GF-D8 (cell line): ENCODE results near the gene ARSK.

ENCODE experiments used
- DNase-seq: peaks from one replicate; lab custom pipeline; 2025; lab: John Stamatoyannopoulos, UW

The ARSK gene

DNA sequence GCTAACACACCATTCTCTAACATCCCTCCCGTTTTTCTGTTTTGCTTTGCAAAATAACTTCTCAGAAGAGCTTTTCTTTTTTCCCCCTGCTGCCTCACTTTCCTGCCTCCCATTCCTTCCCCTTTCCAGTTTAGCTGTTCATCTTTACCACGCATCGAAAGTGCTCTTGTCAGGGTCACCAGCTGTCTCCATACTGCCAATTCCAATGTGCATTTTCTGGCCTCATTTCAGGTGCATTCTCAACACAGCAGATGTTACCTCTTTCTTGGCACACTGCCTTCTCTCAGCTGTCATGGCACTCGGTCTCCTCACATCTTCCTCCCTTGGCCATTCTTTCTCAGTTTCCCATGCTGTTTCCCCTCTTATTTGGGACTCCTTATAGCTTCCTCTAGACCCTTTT is 9.5 kb downstream of the ARSK start:
- DNase-seq: no peak

DNA sequence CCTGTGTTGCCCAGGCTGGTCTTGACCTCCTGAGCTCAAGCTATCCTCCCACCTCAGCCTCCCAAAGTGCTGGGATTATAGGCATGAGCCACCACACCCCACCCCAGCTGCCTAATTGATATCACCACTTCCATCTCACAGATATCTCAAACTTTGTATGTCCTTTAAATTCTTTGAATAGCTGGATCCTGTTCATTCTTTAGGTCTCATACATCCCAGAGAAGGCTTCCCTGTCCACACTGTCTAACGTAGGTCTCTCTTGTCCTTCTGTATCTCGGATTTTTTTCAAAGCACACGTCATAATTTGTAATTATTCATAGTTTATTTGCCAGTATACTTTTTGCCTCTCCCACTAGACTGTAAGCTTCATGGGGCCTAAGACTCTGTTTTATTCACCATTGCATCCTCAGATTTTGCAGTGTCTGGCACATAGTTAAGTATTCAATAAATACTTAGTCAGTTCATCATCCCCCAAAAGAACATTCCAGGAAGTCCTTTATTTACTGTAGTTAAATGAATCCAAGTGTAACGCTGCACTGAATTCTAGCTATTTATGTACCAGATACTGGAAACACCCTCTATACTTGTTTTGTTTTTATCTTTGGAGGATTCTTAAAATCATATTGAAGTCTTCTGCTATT is 10.5 kb downstream of the ARSK start:
- no peak for DNase-seq

DNA sequence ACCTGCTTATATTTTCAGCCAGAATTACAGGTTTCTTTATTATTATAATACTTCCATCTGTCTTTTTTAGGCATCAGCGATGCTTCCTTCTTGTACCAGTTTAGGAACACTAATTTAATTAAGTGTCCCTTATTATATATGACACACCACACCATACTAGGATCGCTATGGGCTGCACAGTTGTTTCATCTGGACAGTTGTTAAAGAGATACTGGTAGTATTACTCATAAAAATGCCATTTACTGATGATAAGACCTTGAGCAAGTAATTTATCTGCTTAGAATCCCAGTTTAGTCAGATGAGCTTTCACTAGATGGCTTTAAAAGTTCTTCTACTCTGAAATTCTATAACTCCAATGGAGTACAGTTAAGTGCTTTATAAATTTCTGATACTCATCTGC is 17.1 kb downstream of the ARSK start:
- no peak for DNase-seq

DNA sequence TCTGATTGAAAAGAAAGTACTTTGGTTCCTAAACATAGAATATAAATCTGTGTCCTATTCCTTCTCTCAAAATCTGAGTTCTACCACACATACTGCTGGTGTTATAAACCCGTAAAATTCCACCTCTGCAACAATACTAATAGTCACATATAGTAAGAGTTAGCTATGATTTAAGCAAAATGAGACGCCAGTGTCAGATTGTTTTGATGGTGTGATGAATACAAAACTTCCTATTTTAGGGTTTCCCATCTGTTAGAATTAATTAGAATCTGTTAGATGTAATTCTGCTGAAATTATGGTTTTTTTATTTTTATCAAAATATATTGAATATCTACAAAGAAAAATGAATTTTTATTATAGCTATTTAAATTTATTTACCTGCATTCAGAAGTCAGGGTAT is 26.7 kb downstream of the ARSK start:
- DNase-seq: no peak

DNA sequence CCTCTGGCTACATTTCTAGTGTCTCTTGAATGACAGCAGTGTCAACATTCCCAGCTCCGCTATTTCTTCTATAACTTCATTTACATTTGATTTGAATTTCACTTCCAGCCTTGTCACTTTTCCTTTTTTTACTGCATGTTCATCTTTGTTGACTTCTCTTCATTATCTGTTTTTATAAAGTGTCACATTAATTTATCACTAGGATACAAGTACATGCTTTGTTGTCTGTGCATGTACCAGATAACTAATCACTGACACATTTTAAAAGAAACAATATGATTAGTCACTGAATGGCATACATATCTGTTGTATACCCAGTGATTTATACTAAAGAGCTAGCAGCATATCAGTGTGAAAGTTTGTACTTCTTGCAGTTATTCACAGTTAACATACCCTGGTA is 29.1 kb downstream of the ARSK start:
- no peak for DNase-seq

DNA sequence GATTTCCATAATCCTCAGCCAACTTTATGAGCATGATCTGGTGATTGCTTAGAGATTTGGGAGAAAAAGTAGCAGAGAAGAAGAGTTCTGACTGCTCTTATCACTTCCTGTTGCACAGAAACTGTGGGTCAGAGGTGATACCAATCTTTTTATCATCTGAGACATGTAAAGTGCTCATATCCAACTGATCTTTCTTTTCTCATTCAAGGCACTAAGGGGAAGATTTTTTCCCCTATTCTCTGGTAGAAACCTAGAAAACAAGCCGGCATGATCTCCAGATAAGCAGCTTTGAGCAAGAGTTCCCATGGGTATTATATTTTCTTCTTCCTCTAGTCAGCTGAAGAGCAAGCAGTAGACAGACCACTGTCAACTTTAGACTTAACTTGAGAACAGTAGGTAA is 36.0 kb downstream of the ARSK start:
- peak; percentile 7 for DNase-seq

DNA sequence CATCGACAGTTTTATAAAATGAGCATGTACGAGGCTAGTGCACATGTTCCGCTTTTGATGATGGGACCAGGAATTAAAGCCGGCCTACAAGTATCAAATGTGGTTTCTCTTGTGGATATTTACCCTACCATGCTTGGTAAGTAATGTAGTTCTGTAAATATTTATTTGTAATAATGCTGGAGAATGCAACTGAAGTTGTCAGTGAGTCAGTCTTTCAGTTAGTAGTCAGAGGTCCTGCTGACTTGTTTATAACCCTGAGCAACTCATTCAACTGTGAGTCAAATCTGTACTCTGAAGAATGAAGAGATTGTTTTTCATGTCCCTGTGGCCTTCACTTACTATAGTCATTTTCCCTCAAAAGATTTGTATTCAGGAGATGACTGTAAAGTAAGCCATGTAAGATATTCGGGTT is 36.6 kb downstream of the ARSK start:
- DNase-seq: no peak

DNA sequence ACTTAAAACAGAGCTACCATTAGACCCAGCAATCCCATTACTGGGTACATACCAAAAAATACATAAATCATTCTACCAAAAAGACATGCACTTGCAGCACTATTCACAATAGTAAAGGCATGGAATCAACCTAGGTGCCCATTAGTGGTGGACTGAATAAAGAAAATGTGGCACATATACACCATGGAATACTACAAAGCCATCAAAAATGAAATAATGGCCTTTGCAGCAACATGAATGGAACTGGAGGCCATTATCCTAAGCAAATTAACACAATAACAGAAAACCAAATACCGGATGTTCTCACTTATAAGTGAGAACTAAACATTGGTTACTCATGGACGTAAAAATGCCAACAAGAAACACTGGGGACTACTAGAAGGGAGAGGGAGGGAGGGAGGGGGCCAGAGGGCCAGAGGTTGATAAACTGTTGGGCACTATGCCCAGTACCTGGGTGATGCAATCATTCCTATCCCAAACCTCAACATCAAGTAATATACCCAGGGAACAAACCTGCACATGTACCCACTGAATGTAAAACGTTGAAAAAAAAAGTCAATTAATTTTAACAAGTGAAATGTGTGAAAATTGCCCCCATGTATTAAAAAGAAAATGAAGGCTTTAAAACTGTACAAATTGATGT is 40.5 kb downstream of the ARSK start:
- DNase-seq: no peak

DNA sequence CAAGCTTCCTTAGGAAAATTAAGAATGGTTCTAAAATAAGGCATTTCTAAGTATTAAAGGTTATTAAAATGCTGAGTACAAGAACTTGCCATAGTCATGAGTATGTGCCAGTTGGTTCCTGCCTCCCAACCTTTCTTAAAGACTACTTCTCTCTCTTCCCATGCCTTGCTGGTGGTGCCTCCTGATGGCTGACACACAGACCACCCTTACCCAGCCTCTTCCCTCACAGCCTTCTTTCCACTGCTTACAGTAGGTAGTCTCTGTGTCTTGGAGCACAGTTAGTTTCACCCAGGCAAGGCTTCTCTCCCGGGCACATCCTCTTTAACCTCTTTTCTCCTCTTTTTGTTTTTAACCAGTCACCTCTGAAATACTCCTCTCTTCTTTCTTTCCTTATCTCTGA is 44.4 kb downstream of the ARSK start:
- no peak for DNase-seq

DNA sequence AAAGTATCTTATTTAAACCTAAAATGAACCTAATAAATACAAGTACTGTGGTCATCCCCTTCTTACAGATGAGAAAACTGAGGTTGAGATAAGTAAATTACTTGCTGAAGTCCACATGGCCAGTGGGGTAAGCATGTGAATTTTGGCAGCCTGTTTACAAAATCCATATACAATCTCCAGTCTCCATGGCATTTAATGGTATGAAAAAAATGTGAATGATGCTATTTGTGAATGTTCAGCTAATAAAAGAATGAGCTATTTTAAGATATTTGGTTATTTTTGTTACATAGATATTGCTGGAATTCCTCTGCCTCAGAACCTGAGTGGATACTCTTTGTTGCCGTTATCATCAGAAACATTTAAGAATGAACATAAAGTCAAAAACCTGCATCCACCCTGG is 45.7 kb downstream of the ARSK start:
- DNase-seq: no peak

DNA sequence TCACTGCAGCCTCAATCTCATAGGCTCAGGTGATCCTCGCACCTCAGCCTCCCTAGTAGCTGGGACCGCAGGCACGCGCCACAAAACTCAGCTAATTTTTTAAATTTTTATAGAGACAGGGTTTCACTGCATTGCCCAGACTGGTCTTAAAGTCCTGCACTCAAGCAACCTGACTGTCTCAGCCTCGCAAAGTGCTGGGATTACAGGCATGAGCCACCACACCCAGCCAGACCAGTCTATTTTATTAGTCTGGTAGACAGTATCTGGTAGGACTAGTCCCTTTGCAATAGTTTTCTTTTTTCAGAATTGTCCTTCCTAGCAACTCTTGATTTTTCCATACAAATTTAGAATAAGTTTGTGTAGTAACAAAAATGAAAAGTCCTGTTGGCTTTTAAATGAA is 50.9 kb downstream of the ARSK start:
- no peak for DNase-seq

DNA sequence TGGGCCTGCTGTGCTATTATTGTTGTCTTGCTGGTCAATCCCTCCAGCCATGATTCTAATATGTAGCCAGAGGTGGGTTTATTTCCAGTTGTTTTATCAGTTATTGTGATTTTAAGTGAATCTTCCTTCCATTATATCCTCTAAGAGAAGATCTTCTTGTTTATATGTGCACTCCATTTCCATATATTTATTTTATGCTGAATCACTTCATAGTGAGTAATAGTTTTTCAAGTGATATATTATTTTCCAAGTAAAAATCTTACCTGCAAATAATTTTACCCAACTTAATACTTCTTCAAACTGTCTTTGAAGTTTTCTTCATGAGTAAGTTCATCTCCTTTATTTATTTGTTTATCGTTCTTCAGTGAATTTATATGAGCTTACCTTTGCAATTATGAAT is 51.5 kb downstream of the ARSK start:
- DNase-seq: no peak

DNA sequence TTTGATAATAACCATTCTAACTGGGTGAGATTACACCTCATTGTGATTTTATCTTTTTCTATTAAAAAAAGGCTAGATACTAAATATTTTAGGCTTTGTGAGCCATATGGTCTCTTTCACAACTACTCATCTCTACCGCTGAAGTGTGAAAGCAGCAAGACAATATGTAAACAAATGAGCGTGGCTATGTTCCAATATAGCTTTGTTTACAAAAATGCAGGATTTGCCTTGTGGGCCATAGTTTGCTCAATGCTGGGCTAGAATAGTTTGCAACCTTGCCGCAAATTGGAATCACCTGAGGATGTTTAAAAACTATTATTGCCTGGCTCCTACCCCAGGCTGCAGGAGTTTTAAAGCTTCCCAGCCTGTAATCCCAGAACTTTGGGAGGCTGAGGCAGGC is 54.8 kb downstream of the ARSK start:
- no peak for DNase-seq

DNA sequence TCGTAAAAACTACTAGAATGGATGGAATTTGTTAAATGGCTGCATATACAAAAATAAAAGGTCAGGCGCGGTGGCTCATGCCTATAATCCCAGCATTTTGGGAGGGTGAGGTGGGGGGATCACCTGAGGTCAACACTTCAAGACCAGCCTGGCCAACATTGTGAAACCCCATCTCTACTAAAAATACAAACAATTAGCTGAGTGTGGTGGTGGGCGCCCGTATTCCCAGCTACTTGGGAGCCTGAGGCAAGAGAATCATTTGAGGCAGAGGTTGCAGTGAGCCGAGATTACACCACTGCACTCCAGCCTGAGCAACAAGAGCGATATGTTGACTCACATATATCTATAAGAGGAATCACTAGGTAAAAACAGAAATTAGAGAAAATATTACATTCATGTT is 55.6 kb downstream of the ARSK start:
- DNase-seq: no peak

DNA sequence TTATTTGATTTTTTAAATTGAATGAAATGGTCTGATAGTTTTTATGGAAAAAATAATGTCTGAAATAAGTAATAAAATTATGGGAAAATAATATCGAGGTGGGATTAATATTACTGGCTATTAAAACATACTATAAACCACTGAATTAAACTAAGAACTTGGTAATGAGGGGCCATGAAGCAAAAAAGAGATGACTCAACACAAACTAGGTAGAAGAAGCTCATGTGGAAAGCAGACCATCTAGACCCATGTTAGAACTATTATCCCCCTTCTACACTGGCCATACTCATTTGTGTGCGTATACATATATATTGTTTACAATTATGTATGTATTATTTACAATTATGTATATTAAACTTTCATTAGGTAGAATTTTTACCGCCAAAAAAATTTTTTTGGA is 56.5 kb downstream of the ARSK start:
- no peak for DNase-seq

DNA sequence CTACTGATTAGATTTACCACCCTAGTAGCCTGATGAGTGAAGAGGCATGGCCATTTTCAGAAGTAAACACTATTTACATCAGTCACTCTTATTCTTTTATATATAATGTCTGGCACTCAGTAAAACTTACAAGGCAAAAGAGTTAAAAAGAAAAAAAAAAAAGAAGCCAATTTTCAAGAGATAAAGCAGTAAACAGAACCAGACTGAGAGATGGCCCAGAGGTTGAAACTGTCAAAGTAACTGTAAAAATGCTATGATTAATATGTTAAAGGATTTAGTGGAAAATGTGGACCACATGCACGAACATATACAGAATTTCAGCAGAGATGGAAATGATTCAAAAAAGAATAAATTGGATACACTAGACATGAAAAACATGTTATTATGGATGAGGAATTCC is 58.6 kb downstream of the ARSK start:
- no peak for DNase-seq

DNA sequence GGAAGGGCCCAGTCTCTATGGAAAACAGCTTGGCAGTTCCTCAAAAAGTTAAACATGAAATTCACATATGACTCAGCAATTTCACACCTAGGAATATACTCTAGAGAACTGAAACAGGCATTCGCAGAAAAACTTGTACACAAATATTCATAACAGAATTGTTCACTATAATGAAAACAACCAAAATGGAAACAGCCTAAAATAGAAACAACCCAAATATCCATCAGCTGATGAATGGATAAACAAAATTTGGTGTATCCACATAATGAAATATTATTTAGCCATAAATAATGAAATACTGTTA is 60.2 kb downstream of the ARSK start:
- no peak for DNase-seq

DNA sequence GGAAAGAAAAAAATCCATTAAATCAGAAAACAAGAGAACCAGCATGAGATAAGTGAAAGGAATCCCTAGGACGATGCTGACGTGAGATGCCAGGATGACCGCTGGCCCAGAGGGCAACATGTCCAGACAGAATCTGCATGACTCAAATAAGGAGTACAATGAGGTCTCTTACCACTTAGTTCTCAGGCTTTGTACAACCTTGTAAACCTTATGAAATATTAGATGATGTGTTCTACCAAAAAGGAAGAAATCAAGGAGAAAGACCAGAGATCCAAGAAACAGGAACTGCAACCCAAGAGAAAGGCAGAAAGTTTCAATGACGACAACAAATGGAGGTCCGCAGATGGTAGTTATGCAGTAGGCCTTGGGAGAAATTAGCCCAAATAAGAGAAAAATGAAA is 62.2 kb downstream of the ARSK start:
- DNase-seq: no peak

DNA sequence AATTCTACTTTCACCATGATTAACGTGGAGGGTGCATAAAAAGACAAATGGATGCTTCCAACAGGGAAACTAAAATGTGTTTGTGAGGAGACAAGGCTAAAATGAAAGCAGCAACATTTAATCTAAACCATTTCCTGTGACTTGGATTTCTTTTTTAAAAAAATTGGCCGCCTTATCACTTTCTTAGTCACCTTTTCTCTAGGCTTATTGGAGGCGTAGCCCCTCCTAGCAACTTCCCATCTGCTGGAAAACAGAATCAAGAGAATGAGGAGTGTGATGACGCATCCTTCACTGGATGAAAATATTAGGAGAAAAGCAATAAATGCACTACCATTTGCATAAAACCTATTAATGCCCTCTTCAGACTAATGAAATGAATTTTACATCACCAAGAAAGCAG is 64.2 kb downstream of the ARSK start:
- DNase-seq: no peak

DNA sequence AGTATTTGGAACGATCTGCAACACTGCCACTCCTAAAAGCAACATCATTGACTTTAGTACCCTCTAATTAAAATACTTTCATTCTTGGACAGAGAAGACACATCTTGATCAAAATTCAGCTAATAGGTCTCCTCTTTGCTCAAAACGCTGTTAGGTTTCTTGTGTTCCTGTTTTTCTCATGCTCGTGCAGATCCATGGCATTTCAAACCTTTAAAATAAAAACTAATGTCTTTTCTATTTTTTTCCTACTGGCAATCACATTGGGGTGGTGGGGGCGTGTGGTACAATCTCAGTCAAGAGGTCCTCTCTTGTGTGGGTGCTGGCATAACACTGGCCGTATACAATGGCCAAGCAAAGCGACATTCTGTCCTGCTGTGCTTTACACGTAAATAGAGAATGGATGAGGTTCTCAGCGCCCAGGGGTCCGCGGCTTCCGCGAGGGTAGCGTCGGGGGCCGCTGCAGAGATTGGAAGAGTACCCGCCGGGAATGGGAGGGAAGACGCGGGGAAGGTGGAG is 64.7 kb downstream of the ARSK start:
- no peak for DNase-seq

DNA sequence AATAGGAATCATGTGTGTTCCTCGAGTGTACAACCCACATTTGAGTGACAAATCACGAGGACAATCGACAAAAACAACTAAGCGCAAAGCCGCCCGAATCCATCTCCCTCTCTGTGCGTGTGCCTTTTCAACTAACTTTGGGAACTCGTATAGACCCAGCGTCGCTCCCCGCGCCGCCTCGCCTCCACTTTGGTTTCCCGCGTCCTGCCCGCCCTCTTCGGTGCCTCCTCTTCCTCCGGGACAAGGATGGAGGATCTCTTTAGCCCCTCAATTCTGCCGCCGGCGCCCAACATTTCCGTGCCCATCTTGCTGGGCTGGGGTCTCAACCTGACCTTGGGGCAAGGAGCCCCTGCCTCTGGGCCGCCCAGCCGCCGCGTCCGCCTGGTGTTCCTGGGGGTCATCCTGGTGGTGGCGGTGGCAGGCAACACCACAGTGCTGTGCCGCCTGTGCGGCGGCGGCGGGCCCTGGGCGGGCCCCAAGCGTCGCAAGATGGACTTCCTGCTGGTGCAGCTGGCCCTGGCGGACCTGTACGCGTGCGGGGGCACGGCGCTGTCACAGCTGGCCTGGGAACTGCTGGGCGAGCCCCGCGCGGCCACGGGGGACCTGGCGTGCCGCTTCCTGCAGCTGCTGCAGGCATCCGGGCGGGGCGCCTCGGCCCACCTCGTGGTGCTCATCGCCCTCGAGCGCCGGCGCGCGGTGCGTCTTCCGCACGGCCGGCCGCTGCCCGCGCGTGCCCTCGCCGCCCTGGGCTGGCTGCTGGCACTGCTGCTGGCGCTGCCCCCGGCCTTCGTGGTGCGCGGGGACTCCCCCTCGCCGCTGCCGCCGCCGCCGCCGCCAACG is 65.3 kb downstream of the ARSK start, which contains the start of gene GPR150:
Gene GPR150, plus strand, starts transcription at position 58 of the 840 bp plus-strand sequence. Its CDS starts 189 bp downstream, at position 247.
- DNase-seq: peak; percentile 26

DNA sequence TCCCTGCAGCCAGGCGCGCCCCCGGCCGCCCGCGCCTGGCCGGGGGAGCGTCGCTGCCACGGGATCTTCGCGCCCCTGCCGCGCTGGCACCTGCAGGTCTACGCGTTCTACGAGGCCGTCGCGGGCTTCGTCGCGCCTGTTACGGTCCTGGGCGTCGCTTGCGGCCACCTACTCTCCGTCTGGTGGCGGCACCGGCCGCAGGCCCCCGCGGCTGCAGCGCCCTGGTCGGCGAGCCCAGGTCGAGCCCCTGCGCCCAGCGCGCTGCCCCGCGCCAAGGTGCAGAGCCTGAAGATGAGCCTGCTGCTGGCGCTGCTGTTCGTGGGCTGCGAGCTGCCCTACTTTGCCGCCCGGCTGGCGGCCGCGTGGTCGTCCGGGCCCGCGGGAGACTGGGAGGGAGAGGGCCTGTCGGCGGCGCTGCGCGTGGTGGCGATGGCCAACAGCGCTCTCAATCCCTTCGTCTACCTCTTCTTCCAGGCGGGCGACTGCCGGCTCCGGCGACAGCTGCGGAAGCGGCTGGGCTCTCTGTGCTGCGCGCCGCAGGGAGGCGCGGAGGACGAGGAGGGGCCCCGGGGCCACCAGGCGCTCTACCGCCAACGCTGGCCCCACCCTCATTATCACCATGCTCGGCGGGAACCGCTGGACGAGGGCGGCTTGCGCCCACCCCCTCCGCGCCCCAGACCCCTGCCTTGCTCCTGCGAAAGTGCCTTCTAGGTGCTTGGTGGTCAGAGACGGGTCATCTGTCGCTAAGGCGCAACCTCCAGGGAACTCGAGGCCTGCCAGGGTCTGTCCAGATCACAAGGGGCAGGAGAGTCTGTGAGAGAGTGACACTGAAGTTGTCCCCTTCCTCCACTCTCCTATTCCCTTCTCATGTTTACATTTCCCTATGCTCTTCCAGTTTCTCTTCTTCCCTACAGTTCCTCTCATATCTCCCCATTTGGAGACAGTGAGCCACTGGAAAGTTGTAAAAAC is 66.3 kb downstream of the ARSK start:
- DNase-seq: peak; percentile 16
